BLaER1 treated with 17β-estradiol and CSF1 and Interleukin-3, amounts not matched to agents 10 nM and 100 nM (cell line): ENCODE results near the gene CCDC86.

Experiments used
- H3K27ac ChIP-seq, 11 experiments: shearing (Covaris generic); formaldehyde crosslinking; 2 replicates each; pipeline ENCODE4 v1.8.1; 2022
- H3K27me3 ChIP-seq, 11 experiments: shearing (Covaris generic); formaldehyde crosslinking; 2 replicates each; pipeline ENCODE4 v1.8.1; 2022
- H3K36me3 ChIP-seq, 11 experiments: shearing (Covaris generic); formaldehyde crosslinking; 2 replicates each; pipeline ENCODE4 v1.8.1; 2022
- H3K4me1 ChIP-seq, 10 experiments: shearing (Covaris generic); formaldehyde crosslinking; 2 replicates each; pipeline ENCODE4 v1.8.1; 2022
- H3K4me2 ChIP-seq, 11 experiments: shearing (Covaris generic); formaldehyde crosslinking; 2 replicates each; pipeline ENCODE4 v1.8.1; 2022
- H3K4me3 ChIP-seq, 10 experiments: shearing (Covaris generic); formaldehyde crosslinking; 2 replicates each; pipeline ENCODE4 v1.8.1; 2022
- H3K9ac ChIP-seq, 11 experiments: shearing (Covaris generic); formaldehyde crosslinking; 2 replicates each; pipeline ENCODE4 v1.8.1; 2022
- H3K9me3 ChIP-seq, 11 experiments: shearing (Covaris generic); formaldehyde crosslinking; replicated peaks in 1 of 11; 2 replicates each; pipeline ENCODE4 v1.8.1; 2022
- H4K20me1 ChIP-seq, 11 experiments: shearing (Covaris generic); formaldehyde crosslinking; 2 replicates each; pipeline ENCODE4 v1.8.1; 2022
- Cebpa-rat ChIP-seq, 11 experiments: shearing (Covaris generic); IDR thresholded peaks; 2 replicates each; pipeline ENCODE4 v1.8.1; 2022

Gene CCDC86, protein sequence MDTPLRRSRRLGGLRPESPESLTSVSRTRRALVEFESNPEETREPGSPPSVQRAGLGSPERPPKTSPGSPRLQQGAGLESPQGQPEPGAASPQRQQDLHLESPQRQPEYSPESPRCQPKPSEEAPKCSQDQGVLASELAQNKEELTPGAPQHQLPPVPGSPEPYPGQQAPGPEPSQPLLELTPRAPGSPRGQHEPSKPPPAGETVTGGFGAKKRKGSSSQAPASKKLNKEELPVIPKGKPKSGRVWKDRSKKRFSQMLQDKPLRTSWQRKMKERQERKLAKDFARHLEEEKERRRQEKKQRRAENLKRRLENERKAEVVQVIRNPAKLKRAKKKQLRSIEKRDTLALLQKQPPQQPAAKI

GRCh38 chr11:60841797-60842667 lies at the start of gene CCDC86:
CCDC86 (plus strand) TSS chr11:60842113; CDS start chr11:60842125, 12 bp downstream.
- Histone ChIP-seq H4K20me1 (peaks cover 0 to 48% (median 35%) of the 10 kb centered on the region in 11 experiments; a peak in 19 of 22 replicates), H3K9ac (peak within 1 kb of the TSS; percentile 73 to 95 (median 87)), H3K27me3 (no peaks in the 10 kb centered on the region), H3K36me3 (peaks cover 0 to 30% (median 10%) of the 10 kb centered on the region in 11 experiments; a peak in 11 of 22 replicates), H3K9me3 (no peaks in the 10 kb centered on the region), H3K4me3 (peak within 1 kb of the TSS; percentile 66 to 98 (median 94)), H3K4me1 (peaks cover 38 to 47% (median 42%) of the 10 kb centered on the region in 10 experiments), H3K4me2 (peak within 1 kb of the TSS; percentile 88 to 100 (median 98)), H3K27ac (peak within 1 kb of the TSS; percentile 25 to 92 (median 82); a peak in 21 of 22 replicates)
- TF ChIP-seq Cebpa-rat (IDR thresholded peaks at IDR 0.05) = no peak

- Histone ChIP-seq H3K27me3 (no peaks in the 10 kb centered on the region), H3K4me2 (no peak overlapping the region), H4K20me1 (no peaks in the 10 kb centered on the region), H3K9ac (no peak overlapping the region), H3K4me1 (peaks cover 0 to 11% (median 7%) of the 10 kb centered on the region in 10 experiments; a peak in 13 of 20 replicates), H3K9me3 (peaks cover 18 to 38% (median 25%) of the 10 kb centered on the region in 11 experiments), H3K27ac (no peak overlapping the region), H3K4me3 (no peak overlapping the region), H3K36me3 (no peaks in the 10 kb centered on the region)
- TF ChIP-seq Cebpa-rat (IDR thresholded peaks at IDR 0.05) = no peak
These were observed 49.4 kb upstream of the CCDC86 start for GRCh38 chr11:60792521-60792920.

GRCh38 chr11:60795291-60795690 lies 46.6 kb upstream of the CCDC86 start:
- TF ChIP-seq Cebpa-rat (IDR thresholded peaks at IDR 0.05) = no peak
- H3K36me3 ChIP-seq = no peaks in the 10 kb centered on the region
- peaks cover 18 to 32% (median 25%) of the 10 kb centered on the region in 11 experiments for H3K9me3 ChIP-seq
- H3K4me1 ChIP-seq = peaks cover 0 to 21% (median 16%) of the 10 kb centered on the region in 10 experiments; a peak in 13 of 20 replicates
- no peaks in the 10 kb centered on the region for H3K27me3 ChIP-seq
- H3K4me2 ChIP-seq = no peak overlapping the region
- H3K4me3 ChIP-seq = no peak overlapping the region
- H3K27ac ChIP-seq = no peak overlapping the region
- no peaks in the 10 kb centered on the region for H4K20me1 ChIP-seq
- H3K9ac ChIP-seq = no peak overlapping the region

GRCh38 chr11:60797846-60798630 lies 43.9 kb upstream of the CCDC86 start:
- Histone ChIP-seq H3K36me3 (no peaks in the 10 kb centered on the region), H3K4me1 (peaks cover 0 to 25% (median 16%) of the 10 kb centered on the region in 10 experiments; a peak in 13 of 20 replicates), H3K4me2 (peak overlapping the region in 8 of 11 experiments; percentile 2 to 58 (median 41); a peak in 11 of 22 replicates), H3K9ac (no peak overlapping the region), H4K20me1 (no peaks in the 10 kb centered on the region), H3K9me3 (peaks cover 0 to 4% (median 0%) of the 10 kb centered on the region in 11 experiments; a peak in 2 of 22 replicates), H3K27ac (no peak overlapping the region), H3K27me3 (no peaks in the 10 kb centered on the region), H3K4me3 (no peak overlapping the region)
- TF ChIP-seq Cebpa-rat (IDR thresholded peaks at IDR 0.05) = no peak

DNA sequence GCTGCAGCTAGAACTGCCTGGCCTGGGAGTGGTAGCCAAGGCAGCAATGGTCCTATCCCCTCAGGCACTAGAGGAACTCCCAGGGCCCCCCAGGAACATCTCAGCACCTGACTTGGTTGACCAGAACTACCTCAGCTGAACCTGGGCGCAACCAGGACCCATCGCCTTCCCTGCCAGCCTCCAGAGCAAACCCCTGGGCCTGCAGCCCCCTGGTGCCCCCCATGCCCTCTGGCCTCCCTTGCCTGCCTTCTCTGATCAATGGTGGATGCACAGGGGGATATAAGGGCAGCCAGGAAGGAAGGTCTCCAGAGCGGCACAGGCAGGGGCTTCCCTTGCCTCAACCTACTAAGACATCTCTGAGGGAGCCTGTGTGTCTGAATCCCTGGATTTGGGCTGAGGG lies 43.3 kb upstream of the CCDC86 start:
- no peaks in the 10 kb centered on the region for H3K9me3 ChIP-seq
- H4K20me1 ChIP-seq = no peaks in the 10 kb centered on the region
- H3K4me2 ChIP-seq = peak overlapping the region in 8 of 11 experiments; percentile 2 to 58 (median 41); a peak in 13 of 22 replicates
- TF ChIP-seq Cebpa-rat (IDR thresholded peaks at IDR 0.05) = no peak
- no peaks in the 10 kb centered on the region for H3K27me3 ChIP-seq
- no peak overlapping the region for H3K27ac ChIP-seq
- H3K36me3 ChIP-seq = no peaks in the 10 kb centered on the region
- no peak overlapping the region for H3K4me3 ChIP-seq
- no peak overlapping the region for H3K9ac ChIP-seq
- peaks cover 0 to 25% (median 16%) of the 10 kb centered on the region in 10 experiments; a peak in 13 of 20 replicates for H3K4me1 ChIP-seq

DNA sequence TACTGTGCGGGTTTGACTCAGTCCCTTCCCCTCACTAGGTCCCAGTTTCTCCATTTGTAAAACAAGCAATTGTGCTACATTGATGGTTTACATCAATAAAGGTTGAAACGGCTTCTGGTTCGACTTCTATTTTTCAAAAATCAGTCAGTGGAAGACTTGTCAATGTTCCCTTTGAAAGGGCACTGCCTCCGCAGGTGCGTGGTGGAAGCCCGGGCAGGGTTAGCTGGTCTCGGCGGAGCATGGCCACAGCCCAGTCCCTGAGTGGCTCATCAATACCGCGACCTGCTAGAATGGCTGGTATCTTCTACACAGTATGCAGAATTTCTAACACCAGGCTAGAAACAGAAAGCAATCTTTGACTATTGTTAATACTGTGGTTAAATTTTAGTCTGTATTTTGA lies 40.7 kb upstream of the CCDC86 start:
- TF ChIP-seq Cebpa-rat (IDR thresholded peaks at IDR 0.05) = no peak
- H3K4me1 ChIP-seq = peaks cover 0 to 31% (median 21%) of the 10 kb centered on the region in 10 experiments; a peak in 14 of 20 replicates
- H3K9ac ChIP-seq = no peak overlapping the region
- no peak overlapping the region for H3K4me3 ChIP-seq
- H3K9me3 ChIP-seq = no peaks in the 10 kb centered on the region
- H3K27ac ChIP-seq = no peak overlapping the region
- no peaks in the 10 kb centered on the region for H3K36me3 ChIP-seq
- H3K4me2 ChIP-seq = peak overlapping the region in 1 of 11 experiments; percentile 28; a peak in 1 of 22 replicates
- H3K27me3 ChIP-seq = no peaks in the 10 kb centered on the region
- H4K20me1 ChIP-seq = no peaks in the 10 kb centered on the region

- no peaks in the 10 kb centered on the region for H3K36me3 ChIP-seq
- H3K4me3 ChIP-seq = no peak overlapping the region
- peaks cover 0 to 45% (median 36%) of the 10 kb centered on the region in 10 experiments; a peak in 16 of 20 replicates for H3K4me1 ChIP-seq
- H3K27me3 ChIP-seq = no peaks in the 10 kb centered on the region
- H3K9ac ChIP-seq = no peak overlapping the region
- no peak for TF ChIP-seq Cebpa-rat (IDR thresholded peaks at IDR 0.05)
- no peak overlapping the region for H3K27ac ChIP-seq
- H3K9me3 ChIP-seq = no peaks in the 10 kb centered on the region
- H3K4me2 ChIP-seq = no peak overlapping the region
- H4K20me1 ChIP-seq = no peaks in the 10 kb centered on the region
These were observed 38.5 kb upstream of the CCDC86 start for GRCh38 chr11:60803273-60803936.

- Histone ChIP-seq H3K9ac (no peak overlapping the region), H3K27me3 (no peaks in the 10 kb centered on the region), H3K4me3 (no peak overlapping the region), H3K27ac (peak overlapping the region in 1 of 11 experiments; percentile 13; a peak in 1 of 22 replicates), H3K4me1 (peaks cover 16 to 61% (median 51%) of the 10 kb centered on the region in 10 experiments), H3K9me3 (peaks cover 11 to 23% (median 20%) of the 10 kb centered on the region in 11 experiments; a peak in 21 of 22 replicates), H4K20me1 (no peaks in the 10 kb centered on the region), H3K36me3 (no peaks in the 10 kb centered on the region), H3K4me2 (peak overlapping the region in 4 of 11 experiments; percentile 14 to 84 (median 56); a peak in 6 of 22 replicates)
- TF ChIP-seq Cebpa-rat (IDR thresholded peaks at IDR 0.05) = no peak
These were observed 32.7 kb upstream of the CCDC86 start for GRCh38 chr11:60809249-60809648.
